GM10248 (cell line): ENCODE data around the gene GABRQ.

Experiments
- CTCF ChIA-PET: fragments of 300-600 bp; sonication (Branson Sonifier 250); formaldehyde crosslinking; extraction: SDS; loops from one replicate; lab custom pipeline; 2021; ENCODE audit warnings: antibody characterized with exemption; lab: Yijun Ruan, JAX
- POLR2A ChIA-PET: fragments of 350-650 bp; sonication (Branson Sonifier 250); formaldehyde crosslinking; extraction: SDS; loops from one replicate; lab custom pipeline; 2020; ENCODE audit warnings: antibody characterized with exemption; lab: Yijun Ruan, JAX
- DNase-seq: peaks from one replicate; pipeline ENCODE4 v3.0.0; 2012; ENCODE audit errors: extremely low spot score
- TF ChIP-seq, protein P1 (sequence below): IDR thresholded peaks from 2 replicates; pipeline ENCODE4 v1.5.1; 2012; ENCODE audit warnings: mild to moderate bottlenecking, low read depth; ENCODE audit errors: extremely low read depth, missing control alignments, control extremely low read depth

Gene GABRQ

DNA sequence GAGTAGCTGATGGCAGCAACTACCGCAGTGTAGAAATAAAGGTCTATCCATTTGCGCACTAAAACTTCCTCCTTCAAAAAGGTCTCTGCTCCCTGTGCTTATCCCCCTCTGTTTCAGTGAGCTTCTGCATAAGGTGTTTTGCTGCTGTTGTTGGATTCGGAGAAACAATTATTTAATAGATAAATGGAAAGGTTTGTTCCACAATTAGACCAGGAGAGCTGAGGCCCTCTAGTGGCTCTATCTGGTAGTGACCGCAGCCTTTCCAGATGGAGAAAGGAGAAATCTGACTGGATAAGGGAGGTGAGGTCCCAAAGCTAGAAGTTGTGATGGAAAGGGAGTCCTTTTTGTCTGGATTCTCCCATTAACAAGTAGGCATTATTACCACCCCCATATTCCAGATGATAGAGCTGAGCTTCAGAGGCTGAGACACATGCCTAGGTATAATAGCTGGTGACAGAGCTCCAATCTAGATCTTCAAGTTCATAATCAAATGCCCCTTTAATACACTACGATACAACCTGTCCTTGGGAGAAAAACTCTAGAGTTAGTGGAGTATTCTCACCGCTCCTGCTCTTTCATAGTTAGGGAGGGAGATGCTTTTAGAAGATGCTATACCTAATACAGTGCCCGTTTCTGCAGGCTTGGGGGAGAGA, 5.1 kb upstream of the GABRQ start:
- CTCF ChIA-PET: interaction anchor here (0.7 to 2.2 kb wide), 16 partner anchors 9 to 1480 kb away, joined by 3 to 21 read pairs (median 4); no protein-coding TSS in a partner anchor
- no peak for DNase-seq
- TF ChIP-seq, protein P1, sequence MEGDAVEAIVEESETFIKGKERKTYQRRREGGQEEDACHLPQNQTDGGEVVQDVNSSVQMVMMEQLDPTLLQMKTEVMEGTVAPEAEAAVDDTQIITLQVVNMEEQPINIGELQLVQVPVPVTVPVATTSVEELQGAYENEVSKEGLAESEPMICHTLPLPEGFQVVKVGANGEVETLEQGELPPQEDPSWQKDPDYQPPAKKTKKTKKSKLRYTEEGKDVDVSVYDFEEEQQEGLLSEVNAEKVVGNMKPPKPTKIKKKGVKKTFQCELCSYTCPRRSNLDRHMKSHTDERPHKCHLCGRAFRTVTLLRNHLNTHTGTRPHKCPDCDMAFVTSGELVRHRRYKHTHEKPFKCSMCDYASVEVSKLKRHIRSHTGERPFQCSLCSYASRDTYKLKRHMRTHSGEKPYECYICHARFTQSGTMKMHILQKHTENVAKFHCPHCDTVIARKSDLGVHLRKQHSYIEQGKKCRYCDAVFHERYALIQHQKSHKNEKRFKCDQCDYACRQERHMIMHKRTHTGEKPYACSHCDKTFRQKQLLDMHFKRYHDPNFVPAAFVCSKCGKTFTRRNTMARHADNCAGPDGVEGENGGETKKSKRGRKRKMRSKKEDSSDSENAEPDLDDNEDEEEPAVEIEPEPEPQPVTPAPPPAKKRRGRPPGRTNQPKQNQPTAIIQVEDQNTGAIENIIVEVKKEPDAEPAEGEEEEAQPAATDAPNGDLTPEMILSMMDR: peak; percentile 60
- POLR2A ChIA-PET: no interaction called here

DNA sequence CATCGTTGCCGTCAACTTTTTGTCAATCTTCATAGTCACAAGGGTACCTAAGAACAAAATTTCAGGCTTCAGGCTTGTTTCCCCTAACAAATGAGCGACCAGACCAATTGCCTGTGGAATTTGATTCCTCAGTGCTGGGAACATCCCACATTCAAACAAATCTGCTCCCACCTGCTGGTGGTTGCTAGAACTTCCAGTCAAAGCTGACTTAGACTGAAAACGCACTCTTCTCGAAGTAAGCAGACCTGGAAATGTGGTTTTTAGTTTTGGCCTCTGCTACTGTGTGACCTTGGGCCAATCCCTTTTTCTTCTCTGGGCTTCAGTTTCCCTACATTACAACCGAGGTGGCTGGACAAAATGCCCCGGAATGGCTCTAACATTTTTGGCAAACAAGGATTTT, 1.8 kb upstream of the GABRQ start:
- ChIA-PET POLR2A (no interaction called here), CTCF (interaction anchor here (1.7 to 2.5 kb wide), 2 partner anchors 881 to 883 kb away, joined by 4 to 12 read pairs; no protein-coding TSS in a partner anchor)
- TF ChIP-seq, protein P1: peak; percentile 37
- no peak for DNase-seq

DNA sequence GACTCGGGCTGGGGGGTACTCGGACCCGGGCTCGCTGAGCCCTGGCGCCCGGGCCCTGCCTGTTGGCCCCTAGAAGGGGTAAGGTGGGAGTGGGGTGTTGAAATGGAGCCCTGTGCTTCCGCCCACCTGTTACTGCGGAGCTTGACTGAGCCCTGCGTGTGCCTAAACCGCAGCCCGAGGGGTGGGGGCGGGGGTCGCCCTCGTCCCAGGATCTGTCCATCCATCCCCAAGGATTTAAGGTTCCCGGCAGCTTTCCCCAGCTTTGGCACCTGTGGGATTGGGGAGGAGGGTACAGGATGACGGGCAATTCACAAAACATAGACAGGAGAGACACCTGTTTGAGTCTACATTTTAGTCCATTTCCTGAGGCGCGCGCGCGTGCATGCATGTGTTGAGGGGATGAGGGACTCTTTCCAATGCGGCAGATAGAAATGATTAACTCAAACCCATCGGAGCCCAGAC, 779 bp downstream of the GABRQ start:
- POLR2A ChIA-PET: no interaction called here
- TF ChIP-seq, protein P1: no peak
- CTCF ChIA-PET: no interaction called here
- no peak for DNase-seq

DNA sequence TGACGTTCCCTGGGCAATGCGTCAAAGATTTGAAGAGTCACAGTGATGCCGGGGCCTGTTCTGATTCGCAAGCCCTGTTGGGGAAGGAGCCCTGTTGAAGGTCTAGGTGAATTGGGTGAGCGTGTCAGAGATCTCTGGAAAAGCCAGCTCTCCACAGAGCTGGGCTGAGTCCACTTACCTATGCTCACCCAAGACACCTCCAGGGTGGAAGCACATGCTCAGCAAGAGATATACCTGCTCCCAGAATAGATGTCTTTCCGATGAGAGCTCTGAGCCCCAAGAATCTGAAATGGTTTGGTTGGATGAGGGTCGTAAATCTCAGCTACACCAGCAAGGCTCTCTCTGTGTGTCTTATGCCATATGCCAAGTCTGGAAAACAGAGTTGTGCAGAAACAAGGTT, 1.7 kb downstream of the GABRQ start:
- POLR2A ChIA-PET: no interaction called here
- DNase-seq: no peak
- TF ChIP-seq, protein P1: no peak
- CTCF ChIA-PET: no interaction called here

DNA sequence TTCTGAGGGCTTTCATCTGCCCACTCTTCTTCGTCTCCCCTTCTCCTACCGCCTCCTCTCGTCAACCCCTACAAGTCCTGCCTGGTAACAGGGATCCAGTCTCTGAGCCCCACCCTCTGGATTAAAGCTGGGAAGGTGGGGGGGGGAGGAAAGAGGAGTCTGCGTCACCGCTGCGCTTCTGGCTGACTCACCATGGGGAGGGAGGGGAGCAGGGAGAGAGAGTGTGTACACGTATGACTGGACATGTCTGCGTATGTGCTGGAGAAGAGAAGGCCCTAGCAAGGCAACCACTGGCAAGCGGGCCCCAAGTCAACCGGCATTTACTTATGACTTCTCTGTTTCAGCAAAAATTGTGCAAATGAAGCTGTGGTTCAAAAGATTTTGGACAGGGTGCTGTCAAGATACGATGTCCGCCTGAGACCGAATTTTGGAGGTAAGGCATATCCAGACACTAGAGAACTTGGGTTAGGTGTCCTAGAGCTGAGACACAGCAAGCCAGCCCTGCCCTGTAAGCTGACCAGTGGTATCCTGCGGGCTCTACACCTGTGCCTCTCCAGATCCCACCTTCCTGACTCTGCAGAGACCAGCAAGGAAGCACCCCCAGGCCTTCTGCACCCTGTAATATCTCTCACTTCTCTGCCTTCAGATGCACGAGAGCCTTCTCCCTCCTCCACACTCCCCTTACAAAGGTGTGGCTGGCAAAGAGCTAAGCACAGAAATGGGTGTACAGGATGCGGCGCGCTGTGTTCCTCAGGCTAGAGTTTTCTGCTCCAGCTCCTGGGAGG, 2.5 kb downstream of the GABRQ start:
- ChIA-PET POLR2A (no interaction called here), CTCF (interaction anchor here (1.2 to 2.6 kb wide), 4 partner anchors 8 to 886 kb away, joined by 3 to 21 read pairs (median 4); no protein-coding TSS in a partner anchor)

More for the DNA sequence above, 2.5 kb downstream of the GABRQ start:
- TF ChIP-seq, protein P1: no peak
- DNase-seq: no peak
